Left ventricle myocardium superior (tissue), 1 donor: Measurements from ENCODE around the gene CFL1. TPM values are rescaled to one million over a fixed set of nuclear protein-coding genes. Genes with fewer than 3 reads are reported as not detected.

Experiments used
- ATAC-seq: fragments of 200-7000 bp; cut with Tn5 transposase; one replicate; pipeline ENCODE4 v1.9.1; 2020; ENCODE audit warnings: mild to moderate bottlenecking, moderate library complexity
- DNase-seq: peaks from one replicate; pipeline ENCODE4 v3.0.0-alpha.2; 2020
- intact Hi-C: fragments of 100-400 bp; cut with micrococcal nuclease; formaldehyde crosslinking; loops from one replicate; pipeline ENCODE4 v1.11.0; 2022
- total RNA-seq: library from RNA; stranded (reverse); fragmentation: NEBNext Ultra II Directional; extraction: Animal tissue kit (Norgen Biotek cat#: 25700); gene quantifications from one replicate; pipeline ENCODE4 v1.2.1, GENCODE V29; 2021
- donor health status: DM: no; HTN: yes; CAD: no; lungs with severe emphysema.

Gene CFL1
- total RNA-seq, 1 donor from 2014 or later = 334 TPM

DNA sequence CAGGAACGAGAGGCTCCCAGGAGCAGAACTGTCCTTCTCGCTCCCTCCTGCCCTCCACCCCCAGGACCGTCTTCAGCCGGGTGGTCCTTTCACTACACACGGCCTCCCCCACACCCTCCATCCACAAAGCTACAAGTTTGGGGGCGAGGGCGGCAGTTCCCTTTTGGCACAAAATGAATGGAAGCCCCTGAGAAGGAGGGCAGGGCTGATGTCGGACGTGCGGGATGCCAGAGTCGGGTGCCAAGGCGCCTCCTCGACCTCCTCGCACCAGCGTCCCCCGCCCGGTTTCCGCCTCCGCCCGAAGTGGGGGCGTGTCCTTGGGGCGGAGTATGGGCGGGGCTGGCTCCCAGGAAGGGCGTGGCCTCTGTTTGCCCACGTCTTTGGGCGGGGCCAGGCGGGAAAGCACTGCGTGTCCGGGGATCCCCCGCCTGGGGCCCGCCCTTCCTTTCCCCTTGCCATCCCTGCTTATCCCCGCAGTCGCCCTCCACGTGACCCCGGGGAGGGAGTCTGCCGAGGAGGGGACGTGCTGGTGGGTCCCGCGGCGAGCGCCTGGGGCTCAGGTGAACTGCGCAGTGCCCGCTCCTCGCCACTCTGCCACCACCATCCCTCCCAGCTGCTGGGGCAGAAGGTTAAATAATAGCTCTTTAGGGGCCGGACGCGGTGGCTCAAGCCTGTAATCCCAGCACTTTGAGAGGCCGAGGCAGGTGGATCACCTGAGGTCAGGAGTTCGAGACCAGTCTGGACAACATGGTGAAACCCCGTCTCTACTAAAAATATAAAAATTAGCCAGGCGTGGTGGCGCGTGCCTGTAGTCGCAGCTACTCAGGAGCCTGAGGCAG is 15.6 kb upstream of the CFL1 start:
- DNase-seq = peak; percentile 98
- intact Hi-C loops = no loop called here
- ATAC-seq = peak; percentile 94

DNA sequence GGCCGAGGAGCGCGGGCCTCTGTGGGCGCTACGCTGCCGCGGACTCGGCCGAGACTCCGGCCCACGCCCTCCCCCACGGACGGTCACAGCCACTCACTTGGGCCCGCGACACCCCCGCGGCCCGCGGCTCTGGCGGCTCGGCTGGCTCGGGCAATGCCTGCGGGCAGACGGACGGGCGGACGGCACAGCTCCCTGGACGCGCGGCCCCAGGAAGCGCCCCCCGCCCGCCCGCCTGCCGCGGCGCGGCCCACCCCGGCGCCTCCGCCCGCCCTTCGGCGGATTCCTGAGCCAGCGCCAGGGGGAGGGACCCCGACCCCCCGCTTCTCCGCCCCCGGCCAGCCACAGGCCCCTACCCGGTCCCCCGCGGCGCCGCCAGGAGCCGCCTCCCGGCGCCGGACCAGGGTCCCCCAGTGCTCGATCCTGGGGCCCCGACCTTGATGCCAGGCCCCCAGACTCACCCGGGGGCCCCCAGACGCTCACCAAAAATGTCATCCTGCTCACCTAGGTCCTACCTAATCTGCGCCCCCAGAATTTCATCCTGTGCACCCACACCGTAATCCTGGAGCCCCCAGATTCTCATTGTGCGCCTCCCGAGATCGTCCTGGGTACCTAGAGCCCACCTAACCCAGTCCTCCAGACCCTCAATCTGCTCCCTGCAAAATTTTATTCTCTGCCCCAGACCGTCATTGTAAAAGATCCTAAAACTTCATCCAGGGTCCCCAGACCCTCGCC is 14.8 kb upstream of the CFL1 start, which contains the start of gene EFEMP2:
Gene EFEMP2 (minus strand): TSS at position 215 of the 732 bp plus-strand sequence. CDS start 446 bp downstream, outside the sequence.
- ATAC-seq (peak; percentile 57), DNase-seq (peak; percentile 76)
- intact Hi-C loops = no loop called here

GRCh38 chr11:65871811-65872548 is 14.0 kb upstream of the CFL1 start:
- intact Hi-C loops = no loop called here
- ATAC-seq = peak; percentile 16
- peak; percentile 64 for DNase-seq

- ATAC-seq = no peak
- DNase-seq = peak; percentile 71
- intact Hi-C loops = no loop called here
Measured at GRCh38 chr11:65870706-65871681, 13.0 kb upstream of the CFL1 start.

GRCh38 chr11:65870307-65870658 is 12.3 kb upstream of the CFL1 start:
- ATAC-seq (no peak), DNase-seq (peak; percentile 29)
- intact Hi-C loops = no loop called here

DNA sequence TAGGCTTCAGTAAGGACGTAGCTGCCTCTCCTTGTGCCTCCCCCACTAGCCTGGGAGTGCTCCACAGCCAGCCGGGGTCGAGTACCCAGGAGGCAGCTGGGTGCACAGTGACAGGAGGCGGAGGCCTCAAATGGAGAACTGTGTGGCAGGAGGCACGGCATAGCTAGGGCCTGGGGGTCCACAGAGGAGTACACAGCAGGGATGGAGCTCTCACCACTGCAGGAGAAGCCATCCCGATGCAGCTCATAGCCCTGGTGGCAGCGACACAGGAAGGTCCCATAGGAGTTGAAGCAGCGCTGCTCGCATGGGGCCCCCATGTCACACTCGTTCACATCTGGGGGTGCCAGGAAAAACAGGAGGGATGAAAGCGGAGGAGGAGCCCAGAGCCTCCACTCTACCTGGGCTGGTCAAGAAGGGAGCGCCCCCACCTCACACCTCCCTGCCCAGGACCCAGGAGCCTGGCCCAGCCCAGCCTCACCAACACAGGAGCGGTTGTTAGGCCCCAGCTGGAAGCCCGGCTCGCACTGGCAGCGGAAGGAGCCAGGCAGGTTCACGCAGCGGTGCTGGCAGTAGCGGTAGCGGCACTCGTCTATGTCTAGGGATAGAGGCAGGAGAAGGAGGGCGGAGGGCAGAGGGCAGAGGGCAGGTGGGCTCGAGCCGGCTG is 11.8 kb upstream of the CFL1 start:
- intact Hi-C loops = no loop called here
- no peak for ATAC-seq
- peak; percentile 34 for DNase-seq

GRCh38 chr11:65868907-65869306 is 10.9 kb upstream of the CFL1 start:
- intact Hi-C loops = no loop called here
- ATAC-seq (no peak), DNase-seq (peak; percentile 6)

GRCh38 chr11:65868076-65868667 is 10.2 kb upstream of the CFL1 start:
- intact Hi-C loops = no loop called here
- ATAC-seq (no peak), DNase-seq (peak; percentile 33)

DNA sequence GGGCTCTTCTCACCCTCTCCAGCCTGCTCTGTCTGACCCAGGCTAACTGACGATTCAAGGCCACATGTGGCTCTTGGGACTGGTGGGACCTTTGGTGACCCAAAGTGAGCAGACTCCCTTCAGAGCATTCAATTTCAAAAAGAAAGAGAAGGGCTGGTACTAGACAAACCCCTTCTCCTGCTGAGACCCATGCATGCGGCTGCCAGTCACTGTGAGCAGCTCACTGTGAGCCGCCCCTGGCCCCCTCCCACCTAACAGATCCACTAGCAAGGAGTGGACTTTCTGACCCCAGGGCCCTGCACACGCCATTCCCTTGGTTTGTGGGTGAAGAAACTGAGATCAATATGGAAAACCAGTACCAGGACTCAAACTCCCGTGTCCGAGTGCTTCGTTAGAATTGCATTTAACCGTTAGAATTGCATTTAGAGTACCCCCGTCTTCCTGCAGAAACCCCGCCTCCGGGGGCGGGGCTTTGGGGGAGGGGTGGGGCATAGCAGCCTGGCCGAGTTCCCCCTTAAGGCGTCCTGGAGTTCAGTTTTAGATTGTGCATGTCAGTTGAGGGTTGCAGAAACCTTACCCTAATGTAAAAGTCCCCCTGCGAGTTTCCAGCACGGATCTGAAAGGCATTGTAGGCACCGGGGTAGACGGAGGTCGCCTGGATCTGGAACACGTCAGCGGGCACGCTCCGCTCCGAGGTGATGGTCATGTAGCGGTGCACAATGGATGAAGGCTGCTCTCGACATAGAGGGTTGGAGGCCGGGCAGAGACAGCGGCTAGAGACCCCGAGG is 9.5 kb upstream of the CFL1 start:
- ATAC-seq = no peak
- intact Hi-C loops = no loop called here

DNA sequence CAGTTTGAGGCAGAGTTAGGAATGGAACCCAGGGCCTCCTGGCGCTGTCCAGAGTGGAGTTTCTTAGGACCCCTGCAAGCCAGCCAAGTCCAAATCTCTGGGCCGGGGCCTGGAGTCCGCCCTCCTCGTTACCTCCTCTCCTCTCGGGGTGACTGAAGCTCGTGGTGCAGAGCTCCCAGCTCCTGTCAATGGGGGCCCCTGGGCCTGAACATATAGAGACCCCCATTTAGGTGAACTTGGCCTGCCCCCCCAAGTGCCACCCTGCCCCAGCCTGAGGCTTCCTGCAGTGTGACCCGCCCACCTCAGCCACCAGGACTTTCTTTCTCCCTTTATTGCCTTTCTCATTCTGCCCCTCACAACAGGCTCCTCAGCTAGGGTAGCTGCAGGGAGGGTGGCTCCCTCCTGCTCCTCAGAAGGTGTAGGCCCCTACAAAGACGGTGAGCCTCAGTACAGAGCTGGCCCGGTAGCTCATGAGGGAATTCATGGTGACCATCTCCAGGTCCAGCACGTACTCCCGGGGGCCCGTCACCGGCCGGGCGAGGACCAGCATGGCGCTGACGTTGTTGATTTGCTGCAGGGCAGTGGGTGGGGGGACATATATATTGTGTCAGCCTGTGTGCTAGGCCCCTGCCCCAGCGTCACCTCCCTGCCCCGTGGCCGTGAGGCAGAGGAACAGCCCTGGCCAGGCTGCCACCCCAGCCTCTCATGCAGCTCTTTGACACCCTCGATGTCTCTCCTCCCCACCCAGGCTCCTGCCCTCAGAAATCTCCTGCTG is 8.7 kb upstream of the CFL1 start:
- ATAC-seq (no peak), DNase-seq (peak; percentile 33)
- intact Hi-C loops = no loop called here

More for the DNA sequence above, 9.5 kb upstream of the CFL1 start:
- peak; percentile 46 for DNase-seq

- intact Hi-C loops = no loop called here
- no peak for ATAC-seq
- peak; percentile 24 for DNase-seq
Measured at GRCh38 chr11:65865550-65866172, 7.7 kb upstream of the CFL1 start.

GRCh38 chr11:65864706-65865471 is 6.9 kb upstream of the CFL1 start:
- intact Hi-C loops = no loop called here
- ATAC-seq = no peak
- peak; percentile 24 for DNase-seq

- intact Hi-C loops = no loop called here
- DNase-seq (peak; percentile 21), ATAC-seq (no peak)
Measured at GRCh38 chr11:65863889-65864705, 6.1 kb upstream of the CFL1 start.
